A673 (cell line): Measurements from ENCODE around the gene USP15. TPM values are rescaled to one million over a fixed set of nuclear protein-coding genes. Genes with fewer than 3 reads are reported as not detected.

ENCODE experiments used
- BruUV-seq: library from RNA; stranded (reverse); fragments of 400-500 nt; replicated peaks from 2 replicates; lab custom pipeline; 2021; lab: Mats Ljungman, UMichigan
- CTCF ChIA-PET: fragments of 300-600 bp; sonication (Branson Sonifier 250); formaldehyde crosslinking; loops from one replicate; lab custom pipeline; 2022; ENCODE audit warnings: antibody characterized with exemption; lab: Charles Lee
- POLR2A ChIA-PET: fragments of 300-600 bp; sonication (Branson Sonifier 250); formaldehyde crosslinking; loops from one replicate; lab custom pipeline; 2022; ENCODE audit warnings: antibody characterized with exemption; ENCODE audit not compliant: low non-redundant PET; lab: Charles Lee
- DNase-seq: peaks from one replicate; pipeline ENCODE4 v3.0.0-alpha.2; 2015; ENCODE audit warnings: low spot score
- H3K27ac ChIP-seq: fragments of 200-600 bp; sonication (generic); 2 replicates; pipeline ENCODE4 v1.5.1; 2016; ENCODE audit warnings: mixed run types, low read depth, mild to moderate bottlenecking, mixed read lengths, antibody characterized with exemption, low read length; ENCODE audit not compliant: poor library complexity, severe bottlenecking
- H3K27me3 ChIP-seq: fragments of 200-600 bp; sonication (generic); replicated peaks from 2 replicates; pipeline ENCODE4 v1.6.1; 2017; ENCODE audit warnings: mixed run types, low read depth, mild to moderate bottlenecking, mixed read lengths, antibody characterized with exemption, low read length; ENCODE audit not compliant: insufficient read depth, poor library complexity
- H3K36me3 ChIP-seq: fragments of 200-600 bp; sonication (generic); 2 replicates; pipeline ENCODE4 v1.6.1; 2016; ENCODE audit warnings: mixed run types, mild to moderate bottlenecking, mixed read lengths, antibody characterized with exemption, low read length; ENCODE audit not compliant: insufficient read depth, poor library complexity, severe bottlenecking
- H3K4me1 ChIP-seq: fragments of 200-600 bp; sonication (generic); 2 replicates; pipeline ENCODE4 v1.6.1; 2017; ENCODE audit warnings: mixed run types, mild to moderate bottlenecking, mixed read lengths, antibody characterized with exemption, low read length; ENCODE audit not compliant: insufficient read depth, poor library complexity, severe bottlenecking
- H3K4me3 ChIP-seq: fragments of 200-600 bp; sonication (generic); 2 replicates; pipeline ENCODE4 v1.5.1; 2016; ENCODE audit warnings: low read depth, mixed run types, mild to moderate bottlenecking, mixed read lengths, low read length; ENCODE audit not compliant: poor library complexity, severe bottlenecking
- H3K9me3 ChIP-seq: fragments of 200-600 bp; sonication (generic); 2 replicates; pipeline ENCODE4 v1.6.1; 2016; ENCODE audit warnings: mixed run types, low read depth, mild to moderate bottlenecking, mixed read lengths, antibody characterized with exemption, low read length; ENCODE audit not compliant: poor library complexity, severe bottlenecking
- EZH2 ChIP-seq: fragments of 200-600 bp; sonication (generic); IDR thresholded peaks from 2 replicates; pipeline ENCODE4 v1.6.1; 2017; ENCODE audit warnings: borderline replicate concordance, low read depth, mild to moderate bottlenecking, mixed read lengths, antibody characterized with exemption, low read length; ENCODE audit not compliant: poor library complexity, severe bottlenecking
- intact Hi-C: fragments of 100-400 bp; cut with micrococcal nuclease; formaldehyde crosslinking; loops from one replicate; pipeline ENCODE4 v1.10.0; 2022; ENCODE audit not compliant: unreplicated experiment
- total RNA-seq: library from RNA; stranded (reverse); gene quantifications from 2 replicates; pipeline ENCODE4 v1.2.3, GENCODE V29; 2021
- TF ChIP-seq, protein P1 (sequence below): fragments of 300-800, 200-600 bp; sonication (generic); conservative IDR thresholded peaks from 2 replicates; pipeline ENCODE4 v1.5.1; 2017; ENCODE audit warnings: low read depth, mild to moderate bottlenecking, antibody characterized with exemption, low read length, moderate library complexity, mixed read lengths

USP15 gene
- total RNA-seq, 1 experiment from 2014 or later, result 61.7 TPM

DNA sequence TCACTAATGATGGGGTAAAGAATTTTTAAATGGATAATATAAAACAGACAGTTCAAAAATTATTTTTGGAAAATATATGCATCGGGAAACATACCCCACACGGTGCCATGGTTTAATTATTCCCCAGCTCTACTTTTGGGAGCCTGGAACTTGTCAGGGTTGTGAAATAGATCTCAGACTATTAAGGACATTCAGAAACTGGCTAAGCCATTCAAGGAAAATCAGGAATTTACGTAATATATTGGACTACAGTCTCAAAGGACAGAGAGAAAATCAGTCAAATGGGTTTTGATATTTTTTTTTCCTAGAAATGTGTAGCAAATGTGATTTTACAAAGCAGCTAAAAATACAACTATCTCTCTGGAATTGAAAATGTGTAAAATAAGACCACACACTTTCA, 148.9 kb downstream of the USP15 start:
- ChIA-PET CTCF (no interaction called here), POLR2A (no interaction called here)
- intact Hi-C loops, result no loop called here
- Histone ChIP-seq H3K27ac (no peak overlapping the region), H3K9me3 (no peaks in the 10 kb centered on the region), H3K4me3 (no peak overlapping the region), H3K4me1 (no peaks in the 10 kb centered on the region), H3K36me3 (no peaks in the 10 kb centered on the region), H3K27me3 (no peaks in the 10 kb centered on the region)
- DNase-seq, result no peak
- no peak for TF ChIP-seq EZH2
- TF ChIP-seq, protein P1, sequence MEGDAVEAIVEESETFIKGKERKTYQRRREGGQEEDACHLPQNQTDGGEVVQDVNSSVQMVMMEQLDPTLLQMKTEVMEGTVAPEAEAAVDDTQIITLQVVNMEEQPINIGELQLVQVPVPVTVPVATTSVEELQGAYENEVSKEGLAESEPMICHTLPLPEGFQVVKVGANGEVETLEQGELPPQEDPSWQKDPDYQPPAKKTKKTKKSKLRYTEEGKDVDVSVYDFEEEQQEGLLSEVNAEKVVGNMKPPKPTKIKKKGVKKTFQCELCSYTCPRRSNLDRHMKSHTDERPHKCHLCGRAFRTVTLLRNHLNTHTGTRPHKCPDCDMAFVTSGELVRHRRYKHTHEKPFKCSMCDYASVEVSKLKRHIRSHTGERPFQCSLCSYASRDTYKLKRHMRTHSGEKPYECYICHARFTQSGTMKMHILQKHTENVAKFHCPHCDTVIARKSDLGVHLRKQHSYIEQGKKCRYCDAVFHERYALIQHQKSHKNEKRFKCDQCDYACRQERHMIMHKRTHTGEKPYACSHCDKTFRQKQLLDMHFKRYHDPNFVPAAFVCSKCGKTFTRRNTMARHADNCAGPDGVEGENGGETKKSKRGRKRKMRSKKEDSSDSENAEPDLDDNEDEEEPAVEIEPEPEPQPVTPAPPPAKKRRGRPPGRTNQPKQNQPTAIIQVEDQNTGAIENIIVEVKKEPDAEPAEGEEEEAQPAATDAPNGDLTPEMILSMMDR, result no peak
- no TSS peak for BruUV-seq

DNA sequence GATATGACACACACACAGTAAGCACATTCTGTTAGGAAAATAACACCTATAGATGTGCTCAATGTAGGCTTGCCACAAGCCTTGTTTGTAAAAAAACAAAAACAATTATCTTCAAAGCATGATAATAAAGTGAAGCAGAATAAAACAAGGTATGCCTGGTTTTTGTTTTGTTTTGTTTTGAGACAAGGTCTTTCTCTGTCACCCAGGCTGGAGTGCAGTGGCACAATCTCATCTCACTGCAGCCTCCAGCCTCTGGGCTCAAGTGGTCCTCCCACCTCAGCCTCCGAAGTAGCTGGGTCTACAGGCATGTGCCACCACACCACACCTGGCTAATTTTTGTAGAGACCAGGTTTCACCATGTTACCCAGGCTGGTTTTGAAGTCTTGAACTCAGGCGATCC, 154.0 kb downstream of the USP15 start:
- no peaks in the 10 kb centered on the region for H3K9me3 ChIP-seq
- no peak overlapping the region for H3K4me3 ChIP-seq
- H3K27me3 ChIP-seq, result no peaks in the 10 kb centered on the region
- no peaks in the 10 kb centered on the region for H3K36me3 ChIP-seq
- no peak for DNase-seq
- CTCF ChIA-PET, result no interaction called here
- no peaks in the 10 kb centered on the region for H3K4me1 ChIP-seq
- H3K27ac ChIP-seq, result no peak overlapping the region
- intact Hi-C loops, result no loop called here
- POLR2A ChIA-PET, result no interaction called here
- TF ChIP-seq, protein P1, result no peak
- no peak for TF ChIP-seq EZH2
- BruUV-seq, result no TSS peak

DNA sequence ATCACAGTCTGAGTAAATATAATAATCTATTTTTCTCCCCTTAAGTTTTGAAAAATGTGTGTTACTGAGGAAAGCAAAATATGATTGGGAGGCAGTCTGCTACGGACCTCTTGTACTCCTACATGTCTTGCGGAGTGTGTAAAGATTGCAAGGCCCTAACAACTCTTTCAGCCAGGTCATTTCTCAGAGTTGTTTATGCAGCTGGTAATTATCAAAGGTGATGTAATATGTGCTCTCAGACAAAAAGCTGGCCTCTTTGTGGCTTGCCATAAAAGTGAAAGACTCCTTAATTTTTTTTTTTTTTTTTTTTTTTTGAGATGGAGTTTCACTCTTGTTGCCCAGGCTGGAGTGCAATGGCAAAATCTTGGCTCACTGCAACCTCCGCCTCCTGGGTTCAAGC, 165.9 kb downstream of the USP15 start:
- no peak for DNase-seq
- Histone ChIP-seq H3K27ac (no peak overlapping the region), H3K4me3 (no peak overlapping the region), H3K36me3 (no peaks in the 10 kb centered on the region), H3K9me3 (peaks cover 3% of the 10 kb centered on the region), H3K27me3 (no peaks in the 10 kb centered on the region), H3K4me1 (no peaks in the 10 kb centered on the region)
- CTCF ChIA-PET, result no interaction called here
- POLR2A ChIA-PET, result no interaction called here
- no peak for TF ChIP-seq EZH2
- TF ChIP-seq, protein P1, result no peak
- no TSS peak for BruUV-seq
- intact Hi-C loops, result no loop called here
